DMS 273 treated with DMSO at 0.1 percent for 48 hours (cell line): Measurements from ENCODE around the gene SGCG.
"Not testable (repeated sequence)": the region's sequence is repeated elsewhere in the genome, so short reads cannot be mapped to it uniquely, and the experiment has no call there.

Source experiments
- DNase-seq: peaks from one replicate; lab custom pipeline; 2025; lab: John Stamatoyannopoulos, UW

The SGCG gene

DNA sequence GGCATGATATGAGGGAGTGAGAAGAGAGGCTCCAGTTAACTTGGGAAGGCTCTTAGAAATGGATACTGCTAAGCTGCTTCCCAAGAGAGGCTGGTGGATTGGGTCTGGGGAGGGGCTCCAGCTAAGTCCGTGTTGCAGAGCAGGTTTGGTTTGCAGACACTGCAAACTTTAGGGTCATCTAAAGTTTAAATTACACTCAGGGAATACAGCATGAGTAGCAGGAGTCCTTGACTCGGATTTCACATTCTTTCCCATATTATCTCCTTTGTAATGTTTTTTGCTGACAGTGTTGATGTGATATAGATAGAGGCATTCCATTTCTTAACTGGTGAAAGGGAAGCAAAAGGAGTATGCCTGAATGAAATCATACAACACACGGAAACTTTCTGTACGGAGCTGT, 31.9 kb downstream of the SGCG start:
- DNase-seq = no peak

DNA sequence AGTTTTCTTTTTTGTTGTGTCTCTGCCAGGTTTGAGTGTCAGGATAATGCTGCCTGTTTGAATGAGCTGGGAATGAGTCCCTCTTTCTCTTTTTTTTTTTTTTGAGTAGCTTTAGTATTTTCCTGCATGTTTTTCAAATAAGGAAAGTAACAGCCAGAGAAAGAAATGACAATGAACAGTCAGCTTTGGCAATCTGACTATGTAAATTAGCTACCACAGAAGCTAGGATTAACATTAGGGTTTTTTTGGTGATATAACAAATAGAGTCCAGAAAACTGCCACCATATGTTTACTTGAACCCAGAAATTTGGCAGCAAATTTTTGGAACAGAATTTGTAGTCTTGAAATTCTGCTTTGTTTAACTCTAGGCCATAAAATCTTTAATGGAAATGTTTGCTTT, 50.5 kb downstream of the SGCG start:
- DNase-seq = no peak

DNA sequence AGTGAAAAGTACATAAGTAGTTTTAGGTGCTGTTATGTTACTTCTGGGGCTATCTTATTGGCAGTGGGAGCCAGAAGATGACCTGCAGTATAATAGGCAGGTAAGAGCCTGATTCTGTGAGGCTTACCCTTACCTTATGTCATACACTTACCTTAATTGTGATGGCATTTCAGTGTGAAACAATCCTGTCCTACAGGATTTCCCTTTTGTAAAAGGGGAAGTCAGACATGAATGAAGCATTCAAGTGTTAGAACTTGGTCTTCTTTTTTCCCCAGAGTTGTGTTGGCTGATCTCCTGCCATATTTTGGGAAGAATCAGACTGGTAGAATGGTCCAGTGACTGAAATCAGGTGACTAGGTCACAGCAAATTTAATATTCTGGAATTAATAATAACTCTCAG, 55.2 kb downstream of the SGCG start:
- DNase-seq = no peak

DNA sequence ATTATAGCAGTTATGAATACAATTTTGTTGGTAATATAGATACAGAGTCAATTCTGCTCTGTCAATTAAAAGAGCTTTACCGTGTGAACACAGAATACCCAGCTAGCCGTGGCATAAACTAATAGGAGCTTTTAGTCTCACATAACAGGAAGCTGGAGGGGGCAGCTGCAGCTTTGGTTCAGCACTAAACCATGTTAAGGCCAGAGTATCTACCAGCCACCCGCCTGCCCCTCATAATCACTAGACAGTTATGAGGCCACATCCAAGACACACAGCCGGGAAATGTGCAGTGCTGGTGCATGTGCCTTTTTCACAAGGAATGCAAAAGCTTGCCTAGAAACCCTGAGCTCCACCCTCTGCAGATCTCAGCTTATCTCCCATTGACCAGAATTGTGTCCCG, 62.3 kb downstream of the SGCG start:
- DNase-seq = no peak

DNA sequence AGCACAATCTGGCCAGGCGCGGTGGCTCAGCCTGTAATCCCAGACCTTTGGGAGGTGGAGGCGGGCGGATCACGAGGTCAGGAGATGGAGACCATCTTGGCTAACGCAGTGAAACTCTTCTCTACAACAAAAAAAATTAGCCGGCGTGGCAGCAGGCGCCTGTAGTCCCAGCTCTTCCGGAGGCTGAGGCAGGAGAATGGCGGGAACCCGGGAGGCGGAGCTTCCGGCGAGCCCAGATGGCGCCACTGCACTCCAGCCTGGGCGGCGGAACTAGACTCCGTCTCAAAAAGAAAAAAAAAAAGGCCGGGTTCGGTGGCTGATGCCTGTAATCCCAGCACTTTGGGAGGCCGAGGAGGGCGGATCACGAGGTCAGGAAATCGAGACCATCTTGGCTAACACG, 67.6 kb downstream of the SGCG start:
- DNase-seq = not testable (repeated sequence)

DNA sequence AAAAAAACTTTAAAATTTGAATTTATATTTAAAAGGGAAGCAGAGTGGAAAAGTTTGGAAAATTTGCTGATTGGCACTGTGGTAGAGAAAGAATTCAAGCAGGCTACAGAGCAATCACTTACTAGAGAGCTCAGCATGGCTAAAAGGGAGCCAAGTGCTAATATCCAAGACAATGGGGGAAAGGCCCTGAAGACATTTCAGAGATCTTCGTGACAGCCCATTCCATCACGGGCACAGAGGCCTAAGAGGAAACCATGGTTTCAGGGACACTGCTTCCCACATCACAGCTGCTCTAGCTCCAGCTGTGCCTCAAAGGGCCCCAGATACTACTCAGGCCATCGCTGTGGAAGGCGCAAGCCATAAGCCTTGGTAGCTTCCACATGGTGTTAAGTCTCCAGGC, 73.7 kb downstream of the SGCG start:
- no peak for DNase-seq

DNA sequence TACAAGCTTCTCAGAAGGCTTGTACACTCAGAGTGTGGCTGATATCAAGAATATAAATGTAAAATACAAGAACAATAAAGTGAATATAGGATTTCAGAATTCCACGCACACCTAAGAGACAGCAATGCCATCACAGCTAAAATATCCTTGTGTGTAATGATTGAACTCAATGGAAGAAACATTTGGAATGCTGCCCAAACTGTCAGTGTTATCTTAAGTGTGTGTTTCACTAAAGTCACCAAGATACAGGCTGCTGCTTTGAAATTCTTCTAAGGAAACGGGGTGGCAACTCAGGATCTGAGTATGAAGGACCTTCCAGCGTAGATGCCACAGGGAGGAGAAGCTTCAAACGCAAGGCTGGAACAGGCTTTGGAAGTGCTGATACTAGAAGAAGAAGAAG, 86.8 kb downstream of the SGCG start:
- no peak for DNase-seq

DNA sequence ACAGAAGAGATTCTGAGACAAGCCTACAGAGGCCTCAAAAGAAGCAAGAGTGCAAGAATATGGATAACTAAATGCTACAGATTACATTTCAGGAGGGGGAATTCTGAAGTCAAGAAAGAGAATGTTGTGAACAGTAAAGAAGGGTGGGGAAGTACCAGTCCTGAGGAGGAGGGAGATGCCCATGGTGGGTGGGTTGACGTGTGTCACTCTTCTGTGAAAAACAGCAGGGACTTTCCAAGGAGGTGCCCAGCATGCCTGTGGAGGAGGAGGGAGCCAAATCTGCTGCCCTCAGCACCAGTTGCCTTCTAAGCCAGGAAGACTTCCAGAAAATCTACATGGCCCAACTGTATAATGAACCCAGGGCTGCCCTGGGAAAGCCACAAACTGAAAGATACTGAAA, 87.7 kb downstream of the SGCG start:
- no peak for DNase-seq

DNA sequence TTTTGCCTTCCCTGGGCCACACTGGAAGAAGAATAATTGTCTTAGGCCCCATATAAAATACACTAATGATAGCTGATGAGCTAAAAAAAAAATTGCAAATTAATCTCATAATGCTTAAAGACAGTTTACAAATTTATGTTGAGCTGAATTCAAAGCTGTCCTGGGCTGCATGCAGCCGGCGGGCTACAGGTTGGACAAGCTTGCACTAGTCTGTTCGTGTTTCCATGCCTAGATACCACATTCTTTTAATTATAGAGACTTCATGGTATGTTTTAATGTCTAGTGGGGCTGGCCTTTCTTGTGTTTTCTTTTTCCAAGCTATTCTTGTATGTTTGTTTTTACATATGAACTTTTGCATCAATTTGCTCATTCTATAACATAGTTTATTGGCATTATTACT, 90.6 kb downstream of the SGCG start:
- DNase-seq = no peak

DNA sequence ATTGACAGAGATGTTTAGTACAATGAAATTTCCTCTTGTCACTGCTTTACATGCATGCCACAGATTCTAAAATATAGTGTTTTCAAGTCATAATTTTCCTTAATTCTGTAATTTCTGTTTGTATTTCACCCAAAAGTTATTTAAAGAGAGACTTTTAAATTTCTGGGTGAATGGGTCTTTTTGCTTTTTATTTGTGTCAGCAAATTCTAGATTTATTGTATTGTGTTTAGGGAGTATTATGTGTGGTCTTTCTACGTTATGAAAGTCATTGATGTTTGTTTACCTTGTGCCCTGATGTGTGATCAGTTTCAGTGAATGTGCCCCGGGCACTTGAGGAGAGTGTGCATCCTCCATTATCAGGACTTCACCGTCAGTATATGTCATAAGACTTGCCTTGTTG, 92.7 kb downstream of the SGCG start:
- no peak for DNase-seq

DNA sequence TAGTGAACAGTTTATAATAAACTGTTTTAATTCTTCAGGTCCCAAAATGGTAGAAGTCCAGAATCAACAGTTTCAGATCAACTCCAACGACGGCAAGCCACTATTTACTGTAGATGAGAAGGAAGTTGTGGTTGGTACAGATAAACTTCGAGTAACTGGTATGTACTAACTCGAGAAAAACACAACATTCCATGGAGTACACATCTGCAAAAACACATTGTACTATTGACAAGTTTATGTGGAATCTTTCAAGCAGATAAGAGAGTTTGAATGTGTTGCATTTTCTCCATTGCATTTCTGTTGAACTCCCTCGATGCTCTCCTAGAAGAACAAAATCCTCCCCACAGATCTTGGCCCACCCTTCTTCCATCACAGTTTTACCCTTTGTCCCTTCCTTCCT, 98.5 kb downstream of the SGCG start:
- no peak for DNase-seq

DNA sequence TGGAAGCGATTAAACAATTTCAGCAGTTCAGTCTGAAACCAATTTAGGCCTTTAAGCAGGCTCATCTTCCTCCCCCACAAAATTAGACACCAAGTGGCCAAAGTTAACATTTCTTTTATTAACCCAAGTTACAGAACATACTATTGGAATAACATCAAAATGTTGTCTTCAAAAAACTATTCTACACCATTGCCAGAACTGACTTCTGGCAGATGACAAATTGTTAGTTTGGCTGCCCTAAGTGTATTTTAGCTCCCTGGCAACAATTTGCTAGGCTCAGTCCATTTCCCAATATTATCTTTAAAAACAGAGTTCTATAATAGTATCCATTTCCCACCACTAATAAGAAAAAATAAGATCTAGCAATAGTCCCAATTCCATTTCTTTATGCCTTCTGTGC, 107.8 kb downstream of the SGCG start:
- DNase-seq = no peak

DNA sequence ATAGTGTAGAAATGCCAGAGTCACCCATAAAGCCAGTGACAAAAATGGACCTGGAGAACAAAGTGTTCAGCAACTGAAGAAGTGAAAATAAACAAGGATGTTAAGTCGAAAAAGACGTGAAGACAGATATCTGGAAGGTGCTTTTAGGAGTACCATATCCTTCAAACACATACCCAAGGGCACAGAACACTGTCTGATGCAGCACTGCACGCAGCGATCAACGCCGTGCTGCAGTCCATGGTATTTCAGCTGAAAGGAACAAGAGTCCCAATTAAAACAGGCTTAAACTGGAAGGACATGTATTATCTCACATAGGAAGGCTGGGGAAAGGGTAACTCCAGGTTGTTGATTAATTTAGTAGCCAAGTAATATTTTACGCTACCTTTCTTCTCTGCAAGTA, 108.2 kb downstream of the SGCG start:
- no peak for DNase-seq

DNA sequence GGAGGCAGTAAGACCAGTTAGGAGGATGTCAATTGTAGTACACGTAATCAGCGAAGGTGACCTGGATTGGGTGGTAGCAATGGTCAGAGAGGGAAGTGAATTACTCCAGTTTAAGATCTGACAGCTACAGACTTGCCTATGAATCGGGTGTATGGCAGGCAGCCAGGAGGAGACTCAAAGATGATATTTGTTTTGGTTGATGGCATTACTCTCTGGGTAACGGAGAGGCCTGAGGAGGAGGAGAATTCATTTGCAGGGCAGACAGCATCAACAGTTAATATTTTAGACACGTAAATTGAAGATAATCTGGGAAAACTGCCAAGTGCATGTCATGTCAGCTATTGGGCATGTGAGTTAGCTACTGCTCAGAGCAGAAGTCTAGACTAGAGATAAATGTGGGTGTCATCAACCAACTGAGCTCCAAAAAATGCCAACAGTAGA, 109.2 kb downstream of the SGCG start:
- DNase-seq = no peak

DNA sequence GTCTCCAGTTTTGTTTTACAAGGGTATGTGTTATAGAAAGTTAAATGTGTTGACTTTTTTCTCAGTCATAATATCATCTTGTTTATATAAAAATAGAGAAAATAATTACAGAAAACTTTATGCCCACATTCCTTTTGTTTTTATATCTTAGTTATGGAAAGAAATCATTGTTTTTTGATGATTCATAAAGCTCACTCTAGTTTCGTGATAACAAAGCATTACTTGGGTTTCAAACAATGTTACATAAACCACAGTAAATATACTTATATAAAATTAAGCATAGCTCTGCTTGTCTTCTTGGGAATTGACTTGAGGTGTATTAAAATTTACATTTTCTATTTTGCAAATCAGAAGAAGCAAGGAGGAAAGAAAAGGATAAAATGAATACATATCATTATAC, 111.8 kb downstream of the SGCG start:
- DNase-seq = no peak

DNA sequence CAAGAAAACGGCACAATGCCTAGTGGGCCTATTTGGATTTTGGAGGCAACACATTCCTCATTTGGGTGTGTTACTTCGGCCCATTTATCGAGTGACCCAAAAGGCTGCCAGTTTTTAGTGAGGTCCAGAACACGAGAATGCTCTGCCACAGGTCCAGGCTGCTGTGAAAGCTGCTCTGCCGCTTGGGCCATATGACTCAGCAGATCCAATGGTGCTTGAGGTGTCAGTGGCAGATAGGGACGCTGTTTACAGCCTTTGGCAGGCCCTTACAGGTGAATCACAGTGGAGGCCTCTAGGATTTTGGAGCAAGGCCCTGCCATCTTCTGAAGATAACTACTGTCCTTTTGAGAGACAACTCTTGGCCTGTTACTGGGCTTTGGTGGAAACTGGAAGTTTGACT, 134.1 kb downstream of the SGCG start:
- DNase-seq = not testable (repeated sequence)

DNA sequence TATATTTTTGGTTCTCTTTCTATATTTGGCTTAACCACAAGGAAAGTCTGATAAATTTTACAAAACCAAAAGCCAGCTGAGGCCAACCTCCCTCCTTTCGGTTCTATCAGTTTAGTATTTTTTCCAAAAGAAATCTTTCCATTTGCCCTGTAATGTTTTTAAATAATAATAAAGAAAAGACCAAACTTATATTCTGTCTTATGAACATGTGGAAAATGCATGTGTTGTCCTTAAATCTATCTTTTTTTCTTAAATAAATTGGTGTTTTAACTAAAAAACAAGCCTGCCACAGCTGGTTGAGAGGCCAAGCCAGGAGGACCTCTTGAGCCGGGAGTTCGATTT, 139.1 kb downstream of the SGCG start:
- DNase-seq = no peak

DNA sequence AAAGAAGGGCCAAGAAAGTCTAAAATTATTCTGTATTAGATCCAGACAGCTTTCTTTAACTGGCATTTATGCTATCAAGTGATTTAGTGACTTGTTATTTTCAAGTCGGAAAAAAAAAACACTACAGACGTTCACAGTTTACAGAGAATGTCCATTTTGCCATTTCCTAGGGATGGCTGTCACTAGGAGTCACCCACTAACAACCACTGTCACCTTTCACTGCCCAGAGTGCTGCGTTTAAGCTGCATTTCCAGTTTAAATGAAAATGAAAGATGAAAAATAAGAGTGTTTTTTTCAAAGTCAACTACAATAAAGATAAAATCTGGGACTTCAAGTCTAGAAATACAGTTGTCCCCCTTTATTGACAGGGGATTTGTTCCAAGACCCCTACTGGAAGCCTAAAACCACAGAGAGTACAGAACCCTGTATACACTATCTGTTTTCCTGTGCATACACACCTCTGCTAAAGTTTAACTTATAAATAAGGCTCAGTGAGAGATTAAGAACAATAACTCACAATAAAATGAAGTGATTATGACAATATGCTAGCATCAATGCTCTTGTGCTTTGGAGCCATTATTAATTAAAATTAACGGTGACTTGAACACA, 140.3 kb downstream of the SGCG start:
- DNase-seq = no peak

DNA sequence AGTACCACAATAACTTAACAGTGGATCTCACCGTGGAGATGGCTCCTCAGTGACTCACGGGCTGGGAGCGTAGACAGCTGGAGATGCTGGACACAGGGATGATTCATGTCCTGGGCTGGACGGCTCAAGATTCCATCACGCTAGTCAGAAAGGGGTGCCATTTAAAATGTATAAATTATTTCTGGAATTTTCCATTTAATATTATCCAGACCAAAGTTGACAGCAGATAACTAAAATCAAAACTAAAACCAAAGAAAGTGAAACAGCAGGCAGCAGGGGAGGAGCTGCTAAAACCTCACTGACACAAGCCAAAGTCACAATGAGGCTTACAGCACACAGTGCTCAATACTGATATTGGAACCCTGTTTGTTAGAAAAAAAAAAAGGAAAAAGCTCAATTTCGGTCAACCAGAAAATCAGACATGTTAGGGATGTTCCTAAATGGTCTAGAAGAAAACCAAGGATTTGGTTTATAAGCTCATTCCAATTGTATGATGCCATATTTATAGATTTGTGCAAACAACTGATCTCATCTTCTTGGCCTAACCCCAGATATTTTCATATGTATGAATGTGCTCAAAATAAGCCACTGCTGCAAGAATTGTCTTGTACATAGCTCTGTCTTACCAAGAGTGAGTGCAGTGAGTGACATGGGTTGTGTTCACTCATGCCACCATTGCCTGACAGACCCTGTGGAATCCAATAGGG, 140.9 kb downstream of the SGCG start:
- no peak for DNase-seq

DNA sequence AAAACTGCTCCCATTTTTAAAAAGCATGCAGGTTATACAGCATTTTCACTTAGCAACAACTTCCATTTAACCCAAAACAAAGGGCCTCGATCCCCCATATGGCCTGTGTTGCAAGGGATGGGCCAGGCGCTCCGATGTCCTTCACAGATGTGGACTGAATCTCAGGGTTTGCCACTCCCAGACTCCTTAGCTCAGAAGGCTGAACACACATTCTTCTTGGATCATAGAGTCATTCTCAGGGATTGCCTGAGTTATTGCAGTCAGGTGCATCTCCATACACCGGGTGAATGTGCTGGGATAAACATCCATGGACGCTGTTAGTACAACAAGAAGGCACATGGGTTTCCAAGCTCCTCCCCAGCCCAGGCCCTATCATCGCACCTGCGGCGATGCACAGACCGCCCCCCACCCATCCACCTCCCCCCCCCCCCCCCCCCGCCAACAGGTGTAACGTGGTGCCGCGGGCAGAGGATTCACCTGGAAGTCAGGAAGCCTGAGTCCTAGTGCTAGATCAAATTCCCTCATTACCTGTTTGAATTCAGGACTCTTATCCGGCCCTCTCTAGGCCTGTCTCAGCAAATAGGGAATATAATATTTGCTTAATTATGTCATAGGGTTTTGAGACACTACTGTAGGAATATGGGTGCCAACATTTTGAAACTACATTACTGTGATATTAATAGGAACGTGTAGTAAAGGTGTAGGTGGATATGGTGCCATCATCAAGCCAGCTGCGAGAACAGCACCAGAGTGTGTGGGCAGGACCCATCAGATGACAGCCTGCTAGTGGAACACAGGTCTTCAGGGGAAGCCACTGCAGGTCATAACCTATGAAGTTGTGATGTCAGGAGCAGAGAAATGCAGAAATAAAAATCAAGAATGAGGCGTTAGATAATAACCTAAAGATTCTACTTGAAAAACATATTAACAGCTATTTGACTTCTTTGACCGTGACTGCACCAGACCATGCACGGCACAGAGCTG, 141.9 kb downstream of the SGCG start:
- no peak for DNase-seq

DNA sequence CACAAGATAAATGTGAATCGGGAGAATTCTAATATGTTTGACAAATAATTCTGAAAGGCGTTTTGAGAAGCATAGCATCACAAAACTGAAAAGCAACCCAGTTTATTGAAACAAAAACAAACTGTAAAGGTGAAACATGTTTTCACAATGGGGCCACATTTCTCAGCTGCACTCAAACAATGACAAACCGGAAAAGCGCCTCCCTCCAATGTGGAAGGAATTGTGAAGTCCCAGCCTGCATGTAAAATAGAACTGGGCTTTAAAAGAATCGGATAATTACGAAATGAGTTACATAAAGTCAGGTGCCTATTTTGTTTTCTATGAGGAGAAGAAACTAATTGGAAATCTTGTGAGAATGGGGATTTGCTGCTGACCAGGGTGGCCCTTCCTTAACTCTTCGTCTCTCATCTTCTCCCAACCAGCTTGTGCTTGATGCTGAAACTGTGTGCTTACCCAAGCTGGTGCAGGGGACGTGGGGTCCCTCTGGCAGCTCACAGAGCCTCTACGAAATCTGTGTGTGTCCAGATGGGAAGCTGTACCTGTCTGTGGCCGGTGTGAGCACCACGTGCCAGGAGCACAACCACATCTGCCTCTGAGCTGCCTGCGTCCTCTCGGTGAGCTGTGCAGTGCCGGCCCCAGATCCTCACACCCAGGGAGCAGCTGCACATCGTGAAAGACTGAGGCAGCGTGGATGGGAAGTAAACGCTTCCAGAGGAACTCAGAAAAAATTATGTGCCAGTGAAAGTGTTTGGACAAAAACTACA, 143.3 kb downstream of the SGCG start:
- DNase-seq = no peak

DNA sequence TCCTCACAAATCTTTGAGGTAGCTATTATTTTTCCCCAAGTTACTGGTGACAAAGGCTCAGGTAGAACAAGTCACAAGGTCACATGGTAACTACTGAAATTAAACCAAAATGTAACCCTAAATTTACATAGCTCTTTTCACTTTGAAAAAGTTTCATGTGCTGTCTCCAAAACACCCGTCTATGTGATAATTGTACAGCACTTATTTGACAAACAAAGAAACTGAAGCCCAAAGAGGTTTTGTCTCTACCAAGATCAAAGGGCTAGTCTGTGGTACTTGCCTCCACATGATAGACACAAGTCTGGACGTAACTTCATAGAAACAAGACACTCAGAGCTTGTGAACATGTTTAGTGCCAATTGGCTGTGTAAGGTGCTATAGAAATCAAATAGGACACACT, 144.4 kb downstream of the SGCG start:
- no peak for DNase-seq
